GM12878 (cell line): ENCODE measurements around the gene SECTM1. TPM values are rescaled to one million over a fixed set of nuclear protein-coding genes. Genes with fewer than 3 reads are reported as not detected.

Source experiments
- CBX5 ChIP-seq: sonication (generic); IDR thresholded peaks from 2 replicates; pipeline ENCODE4 v1.6.1; 2016; ENCODE audit warnings: low read depth, moderate library complexity, mild to moderate bottlenecking, inconsistent platforms
- CHD2 ChIP-seq: IDR thresholded peaks from 2 replicates; pipeline ENCODE4 v1.6.1; 2011; ENCODE audit warnings: low read depth, low read length, improper control_type of control experiment, borderline replicate concordance
- CREB1 ChIP-seq: IDR thresholded peaks from 2 replicates; pipeline ENCODE4 v1.6.1; 2012; ENCODE audit warnings: low read depth, mild to moderate bottlenecking, inconsistent platforms
- ESRRA ChIP-seq: IDR thresholded peaks from 2 replicates; pipeline ENCODE4 v1.6.1; 2012; ENCODE audit warnings: mild to moderate bottlenecking, low read length, improper control_type of control experiment
- LARP7 ChIP-seq: fragments of 450-650 bp; IDR thresholded peaks from 2 replicates; pipeline ENCODE4 v1.6.1; 2017; ENCODE audit warnings: mild to moderate bottlenecking
- NBN ChIP-seq: fragments of 450-650 bp; IDR thresholded peaks from 2 replicates; pipeline ENCODE4 v1.6.1; 2016
- RFX5 ChIP-seq: IDR thresholded peaks from 2 replicates; pipeline ENCODE4 v1.6.1; 2011; ENCODE audit warnings: low read depth, low read length, improper control_type of control experiment
- SREBF1 ChIP-seq: IDR thresholded peaks from 2 replicates; pipeline ENCODE4 v1.6.1; 2012; ENCODE audit warnings: mild to moderate bottlenecking, low read length
- TCF12 ChIP-seq: IDR thresholded peaks from 2 replicates; pipeline ENCODE4 v1.6.1; 2011; ENCODE audit warnings: low read depth, mild to moderate bottlenecking, low read length
- polyA plus RNA-seq, 11 experiments: library from polyadenylated mRNA; depleted of rRNA in 4 of 11; unstranded in 6 of 11; stranded (reverse) in 5 of 11; fragments of >200 nt; fragmentation: Nextera tagmentation in 4 of 11; fragmentation: Illumina TruSeq in 1 of 11; extraction: Ambion mirVana in 4 of 11; extraction: Trizol in 1 of 11; gene quantifications; 1 replicate in 1 of 11; 2 replicates in 10 of 11; pipeline versions ENCODE4 v1.2.1 to v1.2.3, GENCODE V29; 2011 to 2016; ENCODE audit warnings: inconsistent platforms in 2 of 11, missing spikeins in 2 of 11, low read depth in 1 of 11
- total RNA-seq, 4 experiments: library from RNA; depleted of rRNA in 3 of 4; stranded (reverse); fragments of >200 nt in 3 of 4; fragmentation: Illumina TruSeq in 1 of 4; extraction: Trizol in 1 of 4; gene quantifications; 2 replicates each; pipeline versions ENCODE4 v1.2.1 to v1.2.3, GENCODE V29; 2013 to 2021
- TF ChIP-seq, protein P1 (sequence below): fragments of 450-650 bp; IDR thresholded peaks from 2 replicates; pipeline ENCODE4 v1.6.1; 2018; ENCODE audit warnings: borderline replicate concordance, mild to moderate bottlenecking; ENCODE audit not compliant: partially characterized antibody
- TF ChIP-seq, protein P2 (sequence below): fragments of 450-650 bp; formaldehyde crosslinking; IDR thresholded peaks from 2 replicates; pipeline ENCODE4 v1.4.0; 2020; ENCODE audit warnings: mild to moderate bottlenecking, moderate library complexity
- TF ChIP-seq, protein P3 (sequence below): IDR thresholded peaks from 2 replicates; pipeline ENCODE4 v1.6.1; 2012; ENCODE audit warnings: improper control_type of control experiment, low read depth, low read length; ENCODE audit not compliant: insufficient replicate concordance

SECTM1 gene
- total and polyA plus RNA-seq, 10 of the 15 experiments (the other 5 are each of a cell fraction or from before 2014, with no cell fraction given): 0.10 to 0.13 (median 0.12) TPM; not detected in 7

DNA sequence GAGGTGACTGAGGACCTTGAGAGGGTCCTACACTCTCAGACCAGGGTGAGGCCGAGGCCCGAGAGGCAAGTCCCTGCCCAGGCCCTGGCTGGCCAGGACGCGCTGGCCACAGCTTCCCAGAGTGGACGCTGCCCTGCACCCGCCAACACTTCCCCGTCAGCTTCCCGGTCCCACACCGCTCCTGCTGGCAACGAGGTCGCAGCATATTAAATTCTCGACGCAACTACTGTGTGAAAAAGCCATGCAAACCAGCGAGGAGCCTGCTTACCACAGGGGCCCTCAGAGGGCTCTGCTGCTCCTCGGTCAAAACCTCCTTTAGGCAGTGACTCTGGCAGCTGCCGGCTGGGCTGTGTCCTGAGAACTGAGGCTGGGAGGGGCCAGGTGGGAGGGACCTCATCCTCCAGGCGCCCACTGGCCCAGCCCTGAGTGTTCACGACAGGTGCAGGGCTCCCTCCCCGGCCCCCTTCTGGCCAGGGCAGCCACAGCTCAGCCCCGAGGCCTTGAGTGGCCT is 23.3 kb upstream of the SECTM1 start (continued):
- TF ChIP-seq SREBF1 (no peak), RFX5 (no peak), LARP7 (no peak), CREB1 (no peak), CBX5 (no peak), ESRRA (no peak), CHD2 (no peak), NBN (no peak), TCF12 (no peak)
- TF ChIP-seq, protein P1, sequence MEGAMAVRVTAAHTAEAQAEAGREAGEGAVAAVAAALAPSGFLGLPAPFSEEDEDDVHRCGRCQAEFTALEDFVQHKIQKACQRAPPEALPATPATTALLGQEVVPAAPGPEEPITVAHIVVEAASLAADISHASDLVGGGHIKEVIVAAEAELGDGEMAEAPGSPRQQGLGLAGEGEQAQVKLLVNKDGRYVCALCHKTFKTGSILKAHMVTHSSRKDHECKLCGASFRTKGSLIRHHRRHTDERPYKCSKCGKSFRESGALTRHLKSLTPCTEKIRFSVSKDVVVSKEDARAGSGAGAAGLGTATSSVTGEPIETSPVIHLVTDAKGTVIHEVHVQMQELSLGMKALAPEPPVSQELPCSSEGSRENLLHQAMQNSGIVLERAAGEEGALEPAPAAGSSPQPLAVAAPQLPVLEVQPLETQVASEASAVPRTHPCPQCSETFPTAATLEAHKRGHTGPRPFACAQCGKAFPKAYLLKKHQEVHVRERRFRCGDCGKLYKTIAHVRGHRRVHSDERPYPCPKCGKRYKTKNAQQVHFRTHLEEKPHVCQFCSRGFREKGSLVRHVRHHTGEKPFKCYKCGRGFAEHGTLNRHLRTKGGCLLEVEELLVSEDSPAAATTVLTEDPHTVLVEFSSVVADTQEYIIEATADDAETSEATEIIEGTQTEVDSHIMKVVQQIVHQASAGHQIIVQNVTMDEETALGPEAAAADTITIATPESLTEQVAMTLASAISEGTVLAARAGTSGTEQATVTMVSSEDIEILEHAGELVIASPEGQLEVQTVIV: no peak
- TF ChIP-seq, protein P2, sequence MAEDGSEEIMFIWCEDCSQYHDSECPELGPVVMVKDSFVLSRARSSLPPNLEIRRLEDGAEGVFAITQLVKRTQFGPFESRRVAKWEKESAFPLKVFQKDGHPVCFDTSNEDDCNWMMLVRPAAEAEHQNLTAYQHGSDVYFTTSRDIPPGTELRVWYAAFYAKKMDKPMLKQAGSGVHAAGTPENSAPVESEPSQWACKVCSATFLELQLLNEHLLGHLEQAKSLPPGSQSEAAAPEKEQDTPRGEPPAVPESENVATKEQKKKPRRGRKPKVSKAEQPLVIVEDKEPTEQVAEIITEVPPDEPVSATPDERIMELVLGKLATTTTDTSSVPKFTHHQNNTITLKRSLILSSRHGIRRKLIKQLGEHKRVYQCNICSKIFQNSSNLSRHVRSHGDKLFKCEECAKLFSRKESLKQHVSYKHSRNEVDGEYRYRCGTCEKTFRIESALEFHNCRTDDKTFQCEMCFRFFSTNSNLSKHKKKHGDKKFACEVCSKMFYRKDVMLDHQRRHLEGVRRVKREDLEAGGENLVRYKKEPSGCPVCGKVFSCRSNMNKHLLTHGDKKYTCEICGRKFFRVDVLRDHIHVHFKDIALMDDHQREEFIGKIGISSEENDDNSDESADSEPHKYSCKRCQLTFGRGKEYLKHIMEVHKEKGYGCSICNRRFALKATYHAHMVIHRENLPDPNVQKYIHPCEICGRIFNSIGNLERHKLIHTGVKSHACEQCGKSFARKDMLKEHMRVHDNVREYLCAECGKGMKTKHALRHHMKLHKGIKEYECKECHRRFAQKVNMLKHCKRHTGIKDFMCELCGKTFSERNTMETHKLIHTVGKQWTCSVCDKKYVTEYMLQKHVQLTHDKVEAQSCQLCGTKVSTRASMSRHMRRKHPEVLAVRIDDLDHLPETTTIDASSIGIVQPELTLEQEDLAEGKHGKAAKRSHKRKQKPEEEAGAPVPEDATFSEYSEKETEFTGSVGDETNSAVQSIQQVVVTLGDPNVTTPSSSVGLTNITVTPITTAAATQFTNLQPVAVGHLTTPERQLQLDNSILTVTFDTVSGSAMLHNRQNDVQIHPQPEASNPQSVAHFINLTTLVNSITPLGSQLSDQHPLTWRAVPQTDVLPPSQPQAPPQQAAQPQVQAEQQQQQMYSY (CRISPR knock-in tag): no peak
- TF ChIP-seq, protein P3, sequence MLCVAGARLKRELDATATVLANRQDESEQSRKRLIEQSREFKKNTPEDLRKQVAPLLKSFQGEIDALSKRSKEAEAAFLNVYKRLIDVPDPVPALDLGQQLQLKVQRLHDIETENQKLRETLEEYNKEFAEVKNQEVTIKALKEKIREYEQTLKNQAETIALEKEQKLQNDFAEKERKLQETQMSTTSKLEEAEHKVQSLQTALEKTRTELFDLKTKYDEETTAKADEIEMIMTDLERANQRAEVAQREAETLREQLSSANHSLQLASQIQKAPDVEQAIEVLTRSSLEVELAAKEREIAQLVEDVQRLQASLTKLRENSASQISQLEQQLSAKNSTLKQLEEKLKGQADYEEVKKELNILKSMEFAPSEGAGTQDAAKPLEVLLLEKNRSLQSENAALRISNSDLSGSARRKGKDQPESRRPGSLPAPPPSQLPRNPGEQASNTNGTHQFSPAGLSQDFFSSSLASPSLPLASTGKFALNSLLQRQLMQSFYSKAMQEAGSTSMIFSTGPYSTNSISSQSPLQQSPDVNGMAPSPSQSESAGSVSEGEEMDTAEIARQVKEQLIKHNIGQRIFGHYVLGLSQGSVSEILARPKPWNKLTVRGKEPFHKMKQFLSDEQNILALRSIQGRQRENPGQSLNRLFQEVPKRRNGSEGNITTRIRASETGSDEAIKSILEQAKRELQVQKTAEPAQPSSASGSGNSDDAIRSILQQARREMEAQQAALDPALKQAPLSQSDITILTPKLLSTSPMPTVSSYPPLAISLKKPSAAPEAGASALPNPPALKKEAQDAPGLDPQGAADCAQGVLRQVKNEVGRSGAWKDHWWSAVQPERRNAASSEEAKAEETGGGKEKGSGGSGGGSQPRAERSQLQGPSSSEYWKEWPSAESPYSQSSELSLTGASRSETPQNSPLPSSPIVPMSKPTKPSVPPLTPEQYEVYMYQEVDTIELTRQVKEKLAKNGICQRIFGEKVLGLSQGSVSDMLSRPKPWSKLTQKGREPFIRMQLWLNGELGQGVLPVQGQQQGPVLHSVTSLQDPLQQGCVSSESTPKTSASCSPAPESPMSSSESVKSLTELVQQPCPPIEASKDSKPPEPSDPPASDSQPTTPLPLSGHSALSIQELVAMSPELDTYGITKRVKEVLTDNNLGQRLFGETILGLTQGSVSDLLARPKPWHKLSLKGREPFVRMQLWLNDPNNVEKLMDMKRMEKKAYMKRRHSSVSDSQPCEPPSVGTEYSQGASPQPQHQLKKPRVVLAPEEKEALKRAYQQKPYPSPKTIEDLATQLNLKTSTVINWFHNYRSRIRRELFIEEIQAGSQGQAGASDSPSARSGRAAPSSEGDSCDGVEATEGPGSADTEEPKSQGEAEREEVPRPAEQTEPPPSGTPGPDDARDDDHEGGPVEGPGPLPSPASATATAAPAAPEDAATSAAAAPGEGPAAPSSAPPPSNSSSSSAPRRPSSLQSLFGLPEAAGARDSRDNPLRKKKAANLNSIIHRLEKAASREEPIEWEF: no peak
